Stimulated activated CD4-positive, alpha-beta T cell treated with anti-CD3 and anti-CD28 coated beads, Interleukin-12 subunit alpha, Interleukin-12 subunit beta, amount 100 ng/mL, for 24 hours (primary cell): Measurements from ENCODE around the gene URB1.
"Not testable (repeated sequence)": the region's sequence is repeated elsewhere in the genome, so short reads cannot be mapped to it uniquely, and the experiment has no call there.

ENCODE experiments used
- DNase-seq, 2 experiments: peaks; one replicate each; pipeline ENCODE4 v3.0.0-alpha.2; 2020; ENCODE audit warnings: low read depth in 2 of 2

URB1 gene

DNA sequence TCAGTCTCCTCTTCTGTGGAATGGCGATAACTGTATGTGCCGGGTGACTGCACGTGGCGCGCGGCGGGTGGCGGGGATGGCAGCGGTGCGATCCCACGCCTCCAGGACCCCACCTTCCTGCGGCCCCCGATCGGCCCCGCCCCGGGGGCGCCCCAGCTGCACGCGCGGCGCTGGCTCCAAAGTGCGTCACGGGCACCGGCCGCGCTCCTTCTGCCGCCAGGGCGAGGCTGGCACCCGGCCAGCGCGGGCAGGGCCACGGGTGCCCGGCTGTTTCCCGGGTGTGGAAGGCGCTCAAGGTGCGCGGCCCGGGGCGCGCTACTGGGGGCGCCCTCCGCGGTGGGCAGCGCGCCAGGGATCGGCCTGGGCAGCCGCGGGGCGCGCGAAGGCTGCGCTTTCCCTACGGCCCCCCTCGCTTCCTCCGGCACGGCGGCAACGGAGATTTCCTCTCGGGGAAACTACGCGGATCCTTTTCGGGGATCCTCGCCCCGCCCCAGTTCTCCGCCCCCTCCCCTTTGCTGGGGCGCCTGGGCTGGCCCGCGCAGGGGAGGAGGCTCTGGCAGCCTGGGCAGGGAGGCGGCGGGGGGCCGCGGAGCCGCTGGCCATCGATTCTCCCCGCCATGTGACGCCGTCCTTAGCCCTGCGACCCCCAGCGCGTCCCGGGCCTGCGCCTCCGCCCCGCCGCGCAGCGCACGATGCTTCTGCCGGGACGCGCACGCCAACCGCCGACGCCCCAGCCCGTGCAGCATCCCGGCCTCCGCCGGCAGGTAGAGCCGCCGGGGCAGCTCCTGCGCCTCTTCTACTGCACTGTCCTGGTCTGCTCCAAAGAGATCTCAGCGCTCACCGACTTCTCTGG lies 19.6 kb upstream of the URB1 start, which contains the start of gene EVA1C:
Gene EVA1C (plus strand): TSS at position 545 of the 853 bp plus-strand sequence. CDS start 148 bp downstream, at position 693.
- peak; percentile 44 to 71 for DNase-seq

GRCh38 chr21:32411350-32412161 lies 18.7 kb upstream of the URB1 start:
- peak; percentile 55 to 68 for DNase-seq

DNA sequence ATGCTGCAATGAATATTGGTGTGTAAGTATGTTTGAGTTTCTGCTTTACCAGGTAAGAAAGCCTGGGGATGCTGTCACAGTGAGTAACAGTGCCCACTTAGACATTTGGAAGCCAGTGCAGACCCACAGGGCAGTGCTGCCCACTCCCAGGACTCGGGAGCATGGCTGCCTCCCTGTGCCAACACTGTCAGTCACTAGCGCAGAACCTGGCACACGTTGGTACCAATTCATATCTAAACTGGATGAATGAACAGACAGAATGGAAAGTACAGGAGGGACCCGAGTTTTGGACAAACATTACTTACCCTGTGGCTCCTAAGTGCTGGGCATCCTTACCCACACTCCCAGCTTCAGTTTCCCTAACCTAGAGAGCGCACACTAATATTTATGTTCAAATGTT lies 18.1 kb upstream of the URB1 start:
- DNase-seq, result no peak

- DNase-seq, result no peak
Measured at GRCh38 chr21:32410291-32410690, 17.5 kb upstream of the URB1 start.

- no peak for DNase-seq
Measured at GRCh38 chr21:32406405-32406804, 13.6 kb upstream of the URB1 start.

DNA sequence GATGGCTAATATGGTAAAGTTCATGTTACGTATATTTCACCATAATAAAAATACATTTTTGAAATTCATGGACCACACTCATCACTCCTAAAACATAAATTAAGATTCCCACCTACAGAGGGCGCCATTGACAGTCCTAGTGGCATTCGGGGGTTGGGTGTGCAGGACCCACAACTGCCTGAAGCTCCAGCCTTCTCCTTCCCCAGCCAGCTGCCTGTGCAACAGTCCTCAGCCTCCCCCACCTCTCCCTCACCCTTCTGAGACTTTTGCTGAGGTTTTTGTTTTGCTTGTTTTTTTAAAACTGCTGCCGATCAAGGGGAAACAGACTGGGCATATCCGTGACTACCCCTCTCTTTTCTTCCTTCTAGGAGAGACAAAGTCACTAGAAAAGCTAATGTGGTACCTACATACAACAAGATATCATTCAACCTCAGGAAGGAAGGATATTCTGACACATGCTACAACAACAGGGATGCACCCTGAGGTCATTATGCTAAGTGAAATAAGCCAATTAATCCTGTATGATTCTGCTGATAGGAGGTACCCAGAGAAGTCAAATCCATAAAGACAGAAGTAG lies 10.5 kb upstream of the URB1 start:
- peak; percentile 12 to 34 for DNase-seq

DNA sequence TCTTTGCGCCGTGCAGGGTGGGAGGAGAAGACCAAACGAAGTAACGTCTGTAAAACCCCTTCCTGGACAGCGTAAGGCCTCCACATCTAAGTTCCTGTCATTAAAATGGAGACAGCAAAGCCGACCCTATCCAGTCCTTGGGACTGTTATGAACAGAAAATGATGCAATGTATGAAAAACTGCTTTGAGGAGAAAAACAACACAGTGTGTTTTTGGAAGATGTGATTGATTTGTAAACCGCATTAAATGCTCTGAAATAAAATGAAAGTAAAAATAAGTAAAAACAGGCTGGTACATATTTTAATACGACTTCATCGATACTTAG lies 827 bp upstream of the URB1 start:
- DNase-seq, result no peak

DNA sequence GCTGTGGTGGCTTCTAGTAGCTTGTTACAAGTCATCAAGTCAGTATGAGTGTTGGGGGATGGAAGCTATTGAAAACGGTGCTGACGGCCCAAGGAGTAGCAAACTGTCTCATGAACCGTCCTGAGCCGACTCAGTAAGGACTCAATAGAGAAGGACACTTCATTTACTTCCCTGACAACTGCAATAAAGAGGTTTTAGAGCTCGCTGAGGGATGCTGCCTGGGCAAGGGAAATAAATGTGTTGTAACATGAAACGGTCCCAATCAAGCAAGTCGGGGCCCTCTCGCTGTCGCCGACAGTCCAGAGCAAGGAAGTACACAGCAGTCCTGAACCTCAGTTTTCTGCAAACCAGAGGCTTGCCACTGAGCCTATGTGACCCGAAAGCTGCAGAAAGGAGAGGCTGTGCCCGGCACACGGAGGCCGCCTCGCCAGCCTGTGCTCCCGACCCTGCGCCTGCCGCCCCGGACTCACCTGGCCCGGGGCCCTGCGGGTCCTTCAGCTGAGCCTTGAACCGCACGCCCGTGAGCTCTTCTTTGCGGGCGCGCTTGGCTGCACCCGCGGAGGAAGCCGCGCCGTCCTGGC lies 423 bp downstream of the URB1 start:
- DNase-seq, result peak in 1 of 2 experiments; percentile 2

DNA sequence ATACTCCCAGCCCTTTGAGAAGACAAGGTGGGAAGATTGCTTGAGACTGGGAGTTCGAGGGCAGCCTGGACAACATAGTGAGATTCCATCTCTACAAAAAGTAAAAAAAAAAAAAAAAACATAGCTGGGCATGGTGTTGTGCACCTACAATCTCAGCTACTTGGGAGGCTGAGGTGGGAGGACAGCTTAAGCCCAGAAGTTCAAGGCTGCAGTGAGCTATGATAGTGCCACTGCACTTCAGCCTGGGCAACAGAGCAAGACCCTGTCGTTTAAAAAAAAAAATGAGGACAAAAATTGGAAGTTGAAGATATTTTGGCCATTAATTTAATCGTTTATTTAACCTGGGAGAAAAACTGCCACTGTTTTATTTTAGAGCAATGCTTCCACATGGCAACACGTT lies 1.1 kb downstream of the URB1 start:
- DNase-seq, result no peak

- not testable (repeated sequence) for DNase-seq
Measured at GRCh38 chr21:32390537-32391224, 2.1 kb downstream of the URB1 start.

GRCh38 chr21:32389337-32390015 lies 3.3 kb downstream of the URB1 start:
- DNase-seq, result no peak

GRCh38 chr21:32388306-32388705 lies 4.5 kb downstream of the URB1 start:
- no peak for DNase-seq

DNA sequence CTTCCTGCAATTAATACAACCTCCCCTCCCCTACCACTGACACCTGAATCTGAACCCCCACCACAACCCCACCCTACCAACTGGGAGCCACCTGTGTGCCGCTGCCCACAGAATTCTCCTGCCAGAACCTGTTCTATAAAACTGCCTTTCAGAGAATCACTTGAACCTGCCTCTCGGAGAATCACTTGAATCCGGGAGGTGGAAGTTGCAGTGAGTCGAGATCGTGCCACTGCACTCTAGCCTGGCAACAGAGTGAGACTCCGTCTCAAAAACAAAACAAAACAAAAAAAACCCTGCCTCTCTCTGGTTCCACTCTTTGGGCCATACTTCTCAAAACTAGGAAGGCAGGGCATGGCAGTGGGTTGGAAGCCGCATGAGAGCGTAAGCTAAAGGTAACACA lies 5.7 kb downstream of the URB1 start:
- no peak for DNase-seq

- no peak for DNase-seq
Measured at GRCh38 chr21:32386195-32386870, 6.5 kb downstream of the URB1 start.

DNA sequence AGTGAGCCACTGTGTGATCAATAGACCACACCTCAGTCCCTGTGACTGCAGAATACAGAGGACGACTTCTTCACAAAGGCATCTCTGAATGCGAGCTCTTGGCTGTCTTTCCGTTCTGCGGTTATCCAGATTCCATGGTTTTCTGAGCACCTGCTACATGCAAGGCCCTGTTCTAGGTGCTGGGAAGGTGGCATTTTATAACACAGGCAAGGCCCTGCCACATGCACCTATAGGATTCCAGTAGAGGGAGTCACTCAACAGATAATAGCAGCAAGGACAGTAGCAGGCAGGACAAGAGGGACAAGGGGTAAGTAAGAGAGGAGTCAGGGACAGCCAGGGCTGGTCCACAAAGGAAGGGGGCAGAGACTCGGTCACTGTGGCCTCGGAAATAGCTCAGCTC lies 9.0 kb downstream of the URB1 start:
- DNase-seq, result no peak

DNA sequence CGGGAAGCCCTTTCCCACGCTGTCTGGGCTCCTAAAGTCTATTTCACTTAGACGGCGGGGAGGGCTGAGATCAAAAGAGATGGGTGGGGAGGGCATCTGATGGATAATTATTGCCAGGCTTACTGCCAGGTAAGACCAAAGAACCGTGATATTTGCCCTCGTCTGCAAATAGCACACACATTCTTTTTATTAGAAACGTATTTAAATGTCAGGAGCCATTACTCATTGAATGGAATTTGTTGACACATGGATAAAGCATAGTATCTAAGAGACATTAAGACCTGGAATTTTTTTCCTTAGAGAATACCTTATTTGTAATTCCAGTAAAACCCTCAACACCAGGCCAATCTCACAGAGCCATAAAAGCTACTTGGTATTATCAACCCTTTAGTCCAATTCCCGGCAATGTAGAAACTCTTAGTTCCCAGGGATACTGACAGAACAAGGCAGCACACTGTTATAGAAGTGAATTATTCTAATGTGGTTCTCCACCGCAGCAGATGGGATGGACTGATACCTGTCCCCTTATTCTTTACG lies 10.6 kb downstream of the URB1 start:
- no peak for DNase-seq

DNA sequence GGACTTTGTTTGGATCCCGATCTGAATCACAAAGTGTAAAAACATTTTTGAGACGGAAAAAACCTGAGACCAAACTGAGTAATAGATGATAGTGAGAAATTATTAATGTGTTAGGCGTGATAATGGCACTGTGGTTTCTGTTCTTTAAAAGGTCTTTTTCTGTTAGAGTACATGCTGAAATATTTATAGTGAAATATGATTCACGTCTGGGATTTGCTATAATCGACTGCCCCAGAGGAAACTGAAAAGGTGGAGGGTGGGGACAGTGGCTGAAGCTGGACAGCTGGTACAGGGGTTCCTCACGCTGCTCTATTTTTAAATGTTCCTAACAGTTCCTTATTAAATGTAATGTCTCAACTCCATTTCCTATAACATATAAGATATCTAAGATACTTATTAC lies 11.2 kb downstream of the URB1 start:
- DNase-seq, result no peak

GRCh38 chr21:32380940-32381339 lies 11.9 kb downstream of the URB1 start:
- DNase-seq, result no peak

GRCh38 chr21:32378956-32379355 lies 13.9 kb downstream of the URB1 start:
- no peak for DNase-seq

GRCh38 chr21:32377991-32378390 lies 14.8 kb downstream of the URB1 start:
- DNase-seq, result no peak
